GM06990 (cell line): ENCODE results near the gene CDKN2A.

ENCODE experiments used
- DNase-seq: peaks from one replicate; pipeline ENCODE4 v3.0.0-alpha.2; 2011; ENCODE audit not compliant: insufficient read length; ENCODE audit errors: extremely low read depth
- H3K27me3 ChIP-seq: replicated peaks from 2 replicates; pipeline ENCODE4 v1.6.0; 2011; ENCODE audit warnings: low read length; ENCODE audit not compliant: control insufficient read depth, insufficient read depth
- H3K36me3 ChIP-seq: 2 replicates; pipeline ENCODE4 v1.5.1; 2011; ENCODE audit warnings: low read length; ENCODE audit not compliant: control insufficient read depth, insufficient read depth
- H3K4me3 ChIP-seq: replicated peaks from 2 replicates; pipeline ENCODE4 v1.5.1; 2011; ENCODE audit warnings: low read depth, mild to moderate bottlenecking, control low read depth, low read length
- CTCF ChIP-seq: IDR thresholded peaks from 2 replicates; pipeline ENCODE4 v1.5.1; 2011; ENCODE audit warnings: low read length, control low read depth, mild to moderate bottlenecking, inconsistent platforms; ENCODE audit not compliant: insufficient read depth, poor library complexity, severe bottlenecking

The CDKN2A gene

GRCh38 chr9:21972361-21972760 lies 21.8 kb downstream of the CDKN2A start:
- Histone ChIP-seq H3K36me3 (no peaks in the 10 kb centered on the region), H3K4me3 (no peak overlapping the region), H3K27me3 (no peaks in the 10 kb centered on the region; the same call in none of the 2 replicates)
- DNase-seq = no peak
- no peak for TF ChIP-seq CTCF

DNA sequence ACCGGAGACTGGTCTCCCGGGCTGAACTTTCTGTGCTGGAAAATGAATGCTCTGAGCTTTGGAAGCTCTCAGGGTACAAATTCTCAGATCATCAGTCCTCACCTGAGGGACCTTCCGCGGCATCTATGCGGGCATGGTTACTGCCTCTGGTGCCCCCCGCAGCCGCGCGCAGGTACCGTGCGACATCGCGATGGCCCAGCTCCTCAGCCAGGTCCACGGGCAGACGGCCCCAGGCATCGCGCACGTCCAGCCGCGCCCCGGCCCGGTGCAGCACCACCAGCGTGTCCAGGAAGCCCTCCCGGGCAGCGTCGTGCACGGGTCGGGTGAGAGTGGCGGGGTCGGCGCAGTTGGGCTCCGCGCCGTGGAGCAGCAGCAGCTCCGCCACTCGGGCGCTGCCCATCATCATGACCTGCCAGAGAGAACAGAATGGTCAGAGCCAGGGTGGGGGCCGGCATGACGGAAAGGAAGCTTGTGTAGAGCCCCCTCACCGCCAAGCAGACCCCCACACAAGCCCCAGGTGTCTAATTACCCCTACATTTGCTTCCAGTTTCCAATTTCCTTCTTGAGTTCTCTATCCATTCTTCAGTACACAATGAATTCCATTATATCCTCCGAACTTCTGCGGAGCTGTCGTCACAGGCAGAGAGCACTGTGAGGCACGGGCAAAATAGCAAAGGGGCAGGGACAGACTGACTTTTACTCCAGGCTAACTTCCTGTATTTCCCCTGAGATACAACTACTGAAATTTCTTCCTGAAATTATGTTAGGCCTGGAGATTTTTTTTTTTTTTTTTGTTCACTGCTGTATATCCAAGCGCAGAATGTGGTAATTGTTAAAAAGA lies 23.2 kb downstream of the CDKN2A start:
- no peak for TF ChIP-seq CTCF
- DNase-seq = no peak
- no peak overlapping the region for H3K4me3 ChIP-seq
- no peaks in the 10 kb centered on the region; the same call in none of the 2 replicates for H3K27me3 ChIP-seq
- no peaks in the 10 kb centered on the region for H3K36me3 ChIP-seq

GRCh38 chr9:21969951-21970799 lies 24.0 kb downstream of the CDKN2A start:
- no peak overlapping the region for H3K4me3 ChIP-seq
- H3K36me3 ChIP-seq = no peaks in the 10 kb centered on the region
- no peak for DNase-seq
- no peaks in the 10 kb centered on the region; the same call in none of the 2 replicates for H3K27me3 ChIP-seq
- TF ChIP-seq CTCF = no peak

DNA sequence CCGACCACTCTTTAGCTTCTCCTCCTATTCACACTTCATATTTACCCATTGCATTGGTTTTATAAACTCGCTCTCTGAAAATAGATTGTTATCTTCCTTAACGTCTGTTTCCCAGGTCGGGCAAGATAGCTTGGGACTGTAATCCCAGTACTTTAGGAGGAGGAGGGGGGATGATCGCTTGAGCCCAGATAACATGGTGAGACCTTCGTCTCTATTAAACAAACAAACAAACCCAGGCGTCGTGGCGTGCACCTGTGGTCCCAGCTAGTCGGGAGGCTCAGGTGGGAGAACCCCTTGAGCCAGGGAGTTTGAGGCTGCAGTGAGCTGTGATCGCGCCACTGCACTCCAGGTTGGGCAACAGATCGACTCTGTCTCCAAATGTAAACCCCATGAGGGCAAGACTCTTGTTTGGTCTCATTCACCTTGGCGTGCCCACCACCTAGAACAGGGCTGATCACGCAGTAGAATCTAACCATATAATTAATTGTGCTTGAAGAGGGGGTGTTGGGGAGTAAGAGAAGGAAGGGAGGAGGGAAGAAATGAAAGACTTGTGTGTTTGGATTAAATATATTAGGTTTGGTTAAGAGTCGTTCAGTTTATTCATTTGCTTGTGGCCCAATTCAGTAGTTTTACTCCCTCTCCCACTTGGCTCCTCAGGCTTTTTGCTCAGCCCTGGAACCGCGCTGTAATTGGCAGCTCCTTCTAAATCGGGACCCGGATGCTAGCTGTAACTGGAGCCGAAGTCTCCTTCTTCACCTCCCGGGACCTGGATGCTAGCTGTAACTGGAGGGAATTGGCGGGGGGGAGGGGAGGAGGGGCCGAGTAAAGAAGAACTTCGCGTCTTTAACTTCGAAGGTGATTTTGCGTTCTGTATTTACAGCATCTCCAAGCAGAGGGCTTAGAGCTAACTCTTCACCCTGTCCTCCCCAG lies 24.9 kb downstream of the CDKN2A start:
- TF ChIP-seq CTCF = no peak
- Histone ChIP-seq H3K36me3 (no peaks in the 10 kb centered on the region), H3K4me3 (no peak overlapping the region), H3K27me3 (no peaks in the 10 kb centered on the region; the same call in none of the 2 replicates)
- no peak for DNase-seq

DNA sequence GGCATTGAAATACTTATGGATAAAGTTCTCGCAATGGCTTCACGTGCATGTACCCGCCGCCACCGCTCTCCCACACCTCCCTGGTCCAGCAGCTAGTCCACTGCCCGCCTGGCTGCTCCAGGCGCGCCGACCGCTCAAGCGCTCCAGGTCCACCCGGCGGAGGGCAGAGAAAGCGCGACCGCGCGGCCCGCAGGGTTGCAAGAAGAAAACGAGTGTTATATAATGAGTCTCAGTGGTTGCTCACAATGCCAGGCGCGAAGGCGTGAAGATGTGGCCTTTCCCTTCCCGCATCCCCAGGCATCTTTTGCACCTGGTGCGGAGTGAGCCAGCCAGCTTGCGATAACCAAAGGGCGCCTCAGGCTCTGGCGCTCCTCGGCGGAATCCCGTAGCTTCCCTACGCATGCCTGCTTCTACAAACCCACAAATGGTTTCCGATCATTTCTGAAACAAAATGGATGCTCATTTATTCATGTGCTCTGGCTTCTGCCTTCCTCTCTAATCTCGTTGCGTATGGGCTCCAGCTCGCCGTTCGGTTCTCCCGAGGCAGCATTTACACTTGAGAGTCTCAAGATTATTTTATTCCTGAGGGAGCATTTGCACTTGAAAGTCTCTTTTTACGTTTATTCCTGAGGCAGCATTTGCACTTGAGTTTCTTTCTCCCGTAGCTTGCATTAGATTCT lies 25.7 kb downstream of the CDKN2A start:
- Histone ChIP-seq H3K36me3 (no peaks in the 10 kb centered on the region), H3K27me3 (no peaks in the 10 kb centered on the region; the same call in none of the 2 replicates), H3K4me3 (no peak overlapping the region)
- DNase-seq = no peak
- no peak for TF ChIP-seq CTCF
